Esophagus squamous epithelium (tissue), 4 donors: ENCODE measurements around the gene NEUROG2.

Source experiments
- CTCF ChIP-seq, 6 experiments: fragments of 450-650 bp in 4 of 6; fragments of 200-600 bp in 2 of 6; sonication (generic) in 2 of 6; IDR thresholded peaks; one replicate each; pipeline ENCODE4 v1.5.1; 2016 to 2019; ENCODE audit warnings: antibody characterized with exemption in 6 of 6, mild to moderate bottlenecking in 4 of 6, moderate library complexity in 4 of 6
- POLR2A ChIP-seq, 4 donors: fragments of 450-650 bp; IDR thresholded peaks; one replicate each; pipeline ENCODE4 v1.6.1; 2017; ENCODE audit warnings: antibody characterized with exemption in 4 of 4, mild to moderate bottlenecking in 4 of 4, moderate library complexity in 3 of 4

- no peak for TF ChIP-seq POLR2A (IDR thresholded peaks at IDR 0.05)
- TF ChIP-seq CTCF (IDR thresholded peaks at IDR 0.05), result no peak
Measured at GRCh38 chr4:112536123-112536522, 20.1 kb upstream of the NEUROG2 start.
